Measurements from ENCODE around the gene MAIP1.

The MAIP1 gene

GRCh38 chr2:199943373-199943772 is 12.0 kb upstream of the MAIP1 start:
- in situ Hi-C loops (cut with MboI; ENCODE audit: low pct_unique_long_range_greater_than_20kb, low sequenced_read_pairs): no loop called here
- no peak for DNase-seq

GRCh38 chr2:199946196-199946595 is 9.2 kb upstream of the MAIP1 start:
- no peak for DNase-seq
- in situ Hi-C loops (cut with MboI; ENCODE audit: low pct_unique_long_range_greater_than_20kb, low sequenced_read_pairs): no loop called here

- in situ Hi-C loops (cut with MboI; ENCODE audit: low pct_unique_long_range_greater_than_20kb, low sequenced_read_pairs): no loop called here
- DNase-seq: no peak
Observed at GRCh38 chr2:199946836-199947235, 8.5 kb upstream of the MAIP1 start.

- no peak for DNase-seq
- in situ Hi-C loops (cut with MboI; ENCODE audit: low pct_unique_long_range_greater_than_20kb, low sequenced_read_pairs): no loop called here
Observed at GRCh38 chr2:199950396-199950795, 5.0 kb upstream of the MAIP1 start.

GRCh38 chr2:199951023-199951422 is 4.4 kb upstream of the MAIP1 start:
- in situ Hi-C loops (cut with MboI; ENCODE audit: low pct_unique_long_range_greater_than_20kb, low sequenced_read_pairs): no loop called here

GRCh38 chr2:199955007-199955338 is 409 bp upstream of the MAIP1 start:
- DNase-seq: no peak
- in situ Hi-C loops (cut with MboI; ENCODE audit: low pct_unique_long_range_greater_than_20kb, low sequenced_read_pairs): no loop called here

More at GRCh38 chr2:199951023-199951422, 4.4 kb upstream of the MAIP1 start:
- no peak for DNase-seq

GRCh38 chr2:199956062-199956380 is 639 bp downstream of the MAIP1 start:
- no peak for DNase-seq
- in situ Hi-C loops (cut with MboI; ENCODE audit: low pct_unique_long_range_greater_than_20kb, low sequenced_read_pairs): no loop called here

- DNase-seq: no peak
Observed at GRCh38 chr2:199958014-199958413, 2.6 kb downstream of the MAIP1 start.

GRCh38 chr2:199962203-199962602 is 6.8 kb downstream of the MAIP1 start:
- DNase-seq: no peak
- in situ Hi-C loops (cut with MboI; ENCODE audit: low pct_unique_long_range_greater_than_20kb, low sequenced_read_pairs): no loop called here

More at GRCh38 chr2:199958014-199958413, 2.6 kb downstream of the MAIP1 start:
- in situ Hi-C loops (cut with MboI; ENCODE audit: low pct_unique_long_range_greater_than_20kb, low sequenced_read_pairs): no loop called here

- in situ Hi-C loops (cut with MboI; ENCODE audit: low pct_unique_long_range_greater_than_20kb, low sequenced_read_pairs): no loop called here
- no peak for DNase-seq
Observed at GRCh38 chr2:199966405-199966804, 11.0 kb downstream of the MAIP1 start.

GRCh38 chr2:199966976-199967375 is 11.6 kb downstream of the MAIP1 start:
- in situ Hi-C loops (cut with MboI; ENCODE audit: low pct_unique_long_range_greater_than_20kb, low sequenced_read_pairs): no loop called here
- no peak for DNase-seq

GRCh38 chr2:199968126-199968525 is 12.7 kb downstream of the MAIP1 start:
- DNase-seq: no peak
- in situ Hi-C loops (cut with MboI; ENCODE audit: low pct_unique_long_range_greater_than_20kb, low sequenced_read_pairs): no loop called here

GRCh38 chr2:199972088-199972626 is 16.8 kb downstream of the MAIP1 start:
- no peak for DNase-seq
- in situ Hi-C loops (cut with MboI; ENCODE audit: low pct_unique_long_range_greater_than_20kb, low sequenced_read_pairs): loop anchor here (10.0 kb wide), 1 partner anchor 503 kb away; no protein-coding TSS in a partner anchor

- DNase-seq: peak; percentile 33
- in situ Hi-C loops (cut with MboI; ENCODE audit: low pct_unique_long_range_greater_than_20kb, low sequenced_read_pairs): loop anchor here (10.0 kb wide), 1 partner anchor 501 kb away; no protein-coding TSS in a partner anchor
Observed at GRCh38 chr2:199973703-199974102, 18.3 kb downstream of the MAIP1 start.

- in situ Hi-C loops (cut with MboI; ENCODE audit: low pct_unique_long_range_greater_than_20kb, low sequenced_read_pairs): loop anchor here (10.0 to 25.0 kb wide), 2 partner anchors 499 to 737 kb away; no protein-coding TSS in a partner anchor
- DNase-seq: no peak
Observed at GRCh38 chr2:199975273-199975895, 20.0 kb downstream of the MAIP1 start.

GRCh38 chr2:199977984-199978415 is 22.6 kb downstream of the MAIP1 start:
- in situ Hi-C loops (cut with MboI; ENCODE audit: low pct_unique_long_range_greater_than_20kb, low sequenced_read_pairs): loop anchor here (10.0 to 25.0 kb wide), 2 partner anchors 497 to 734 kb away; no protein-coding TSS in a partner anchor
- DNase-seq: no peak

GRCh38 chr2:199979398-199979797 is 24.0 kb downstream of the MAIP1 start:
- in situ Hi-C loops (cut with MboI; ENCODE audit: low pct_unique_long_range_greater_than_20kb, low sequenced_read_pairs): loop anchor here (10.0 to 25.0 kb wide), 2 partner anchors 495 to 733 kb away; no protein-coding TSS in a partner anchor
- no peak for DNase-seq

GRCh38 chr2:199979832-199980628 is 24.6 kb downstream of the MAIP1 start:
- in situ Hi-C loops (cut with MboI; ENCODE audit: low pct_unique_long_range_greater_than_20kb, low sequenced_read_pairs): loop anchor here (10.0 to 25.0 kb wide), 2 partner anchors 495 to 732 kb away; no protein-coding TSS in a partner anchor
- peak; percentile 76 for DNase-seq

- DNase-seq: no peak
- in situ Hi-C loops (cut with MboI; ENCODE audit: low pct_unique_long_range_greater_than_20kb, low sequenced_read_pairs): loop anchor here (25.0 kb wide), 1 partner anchor 730 kb away; no protein-coding TSS in a partner anchor
Observed at GRCh38 chr2:199982126-199982843, 26.9 kb downstream of the MAIP1 start.

All from KBM-7 (cell line).